C4-2B (cell line): ENCODE measurements around the gene GRID1.

Source experiments
- H3K27ac ChIP-seq: fragments of 450-650 bp; 2 replicates; pipeline ENCODE4 v1.5.1; 2017
- ZFX ChIP-seq: fragments of 450-650 bp; IDR thresholded peaks from 2 replicates; pipeline ENCODE4 v1.6.1; 2017
- TF ChIP-seq, protein P1 (sequence below): fragments of 450-650 bp; conservative IDR thresholded peaks from 2 replicates; pipeline ENCODE4 v1.5.1; 2017; ENCODE audit warnings: mild to moderate bottlenecking

GRID1 gene

DNA sequence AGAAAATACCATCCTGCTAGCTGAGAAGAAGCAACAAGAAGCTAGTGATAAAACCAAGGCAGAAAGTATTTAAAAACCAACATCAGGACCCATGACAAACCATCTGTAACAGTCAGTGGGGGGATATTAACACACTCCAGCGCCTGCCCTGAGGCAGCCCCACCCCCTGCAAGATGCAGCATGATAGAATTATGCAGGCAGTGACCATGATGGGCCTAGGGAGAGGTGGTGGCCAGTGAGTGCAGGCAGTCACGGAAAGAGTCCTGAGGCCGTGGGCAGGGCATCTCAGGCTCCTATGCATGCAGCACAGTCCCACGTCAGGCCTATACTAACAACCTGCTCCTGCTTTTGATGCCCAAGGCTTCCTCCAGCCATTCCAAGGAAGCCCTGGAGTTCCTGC lies 686.9 kb downstream of the GRID1 start:
- no peak overlapping the region for H3K27ac ChIP-seq
- no peak for TF ChIP-seq ZFX
- TF ChIP-seq, protein P1, sequence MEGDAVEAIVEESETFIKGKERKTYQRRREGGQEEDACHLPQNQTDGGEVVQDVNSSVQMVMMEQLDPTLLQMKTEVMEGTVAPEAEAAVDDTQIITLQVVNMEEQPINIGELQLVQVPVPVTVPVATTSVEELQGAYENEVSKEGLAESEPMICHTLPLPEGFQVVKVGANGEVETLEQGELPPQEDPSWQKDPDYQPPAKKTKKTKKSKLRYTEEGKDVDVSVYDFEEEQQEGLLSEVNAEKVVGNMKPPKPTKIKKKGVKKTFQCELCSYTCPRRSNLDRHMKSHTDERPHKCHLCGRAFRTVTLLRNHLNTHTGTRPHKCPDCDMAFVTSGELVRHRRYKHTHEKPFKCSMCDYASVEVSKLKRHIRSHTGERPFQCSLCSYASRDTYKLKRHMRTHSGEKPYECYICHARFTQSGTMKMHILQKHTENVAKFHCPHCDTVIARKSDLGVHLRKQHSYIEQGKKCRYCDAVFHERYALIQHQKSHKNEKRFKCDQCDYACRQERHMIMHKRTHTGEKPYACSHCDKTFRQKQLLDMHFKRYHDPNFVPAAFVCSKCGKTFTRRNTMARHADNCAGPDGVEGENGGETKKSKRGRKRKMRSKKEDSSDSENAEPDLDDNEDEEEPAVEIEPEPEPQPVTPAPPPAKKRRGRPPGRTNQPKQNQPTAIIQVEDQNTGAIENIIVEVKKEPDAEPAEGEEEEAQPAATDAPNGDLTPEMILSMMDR = no peak

DNA sequence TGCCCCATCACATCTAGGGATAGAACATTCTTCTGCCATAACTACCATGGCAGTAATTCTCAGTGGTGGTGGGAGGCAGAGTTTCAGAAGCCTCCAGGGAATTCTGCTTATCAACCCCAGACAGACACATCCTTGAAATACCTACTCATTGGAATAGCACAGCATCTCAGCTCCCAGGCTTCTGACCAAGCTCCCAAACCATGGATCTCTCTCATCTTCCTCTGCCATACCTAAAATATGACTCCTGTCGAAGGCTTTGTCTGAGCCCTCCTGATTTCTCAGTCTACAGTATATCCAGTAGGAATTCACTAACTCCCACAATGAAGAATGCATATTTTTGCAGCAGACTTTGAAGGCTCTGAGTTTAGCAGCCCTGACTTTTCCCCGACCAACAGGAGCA lies 687.5 kb downstream of the GRID1 start:
- no peak for TF ChIP-seq ZFX
- TF ChIP-seq, protein P1 = no peak
- no peak overlapping the region for H3K27ac ChIP-seq

DNA sequence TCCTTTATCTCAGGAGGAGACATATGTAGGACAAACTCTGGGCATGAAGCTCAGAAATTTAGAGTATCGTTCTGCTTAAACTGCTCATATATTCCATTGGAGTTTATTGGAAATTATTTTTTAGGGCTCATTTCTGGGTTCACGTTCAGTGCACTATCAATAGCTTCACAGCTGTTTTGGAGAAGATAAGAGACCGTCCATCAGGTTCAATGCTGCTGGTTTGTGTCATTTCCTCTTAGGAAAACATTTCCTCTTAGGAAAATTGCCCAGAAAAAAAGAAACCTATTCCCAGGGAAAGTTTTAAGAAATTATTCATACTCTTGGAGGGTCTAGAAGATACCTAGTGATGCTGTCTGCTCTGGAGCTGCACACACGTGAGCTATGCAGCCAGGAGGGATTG lies 691.7 kb downstream of the GRID1 start:
- TF ChIP-seq ZFX = no peak
- TF ChIP-seq, protein P1 = no peak
- H3K27ac ChIP-seq = no peak overlapping the region

DNA sequence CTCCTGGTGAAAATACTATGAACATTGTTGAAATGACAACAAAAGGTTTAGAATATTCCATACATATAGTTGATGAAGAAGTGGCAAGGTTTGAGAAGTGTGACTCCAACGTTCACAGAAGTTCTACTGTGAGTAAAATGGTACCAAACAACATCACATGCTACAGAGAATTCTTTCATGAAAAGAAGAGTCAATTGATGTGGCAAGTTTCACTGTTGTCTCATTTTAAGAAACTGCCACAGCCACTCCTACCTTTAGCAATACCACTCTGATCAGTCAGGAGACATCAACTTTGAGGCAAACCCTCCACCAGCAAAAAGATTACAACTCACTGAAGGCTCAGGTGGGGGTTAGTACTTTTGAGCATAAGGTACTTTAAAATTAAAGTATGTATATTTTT lies 693.3 kb downstream of the GRID1 start:
- TF ChIP-seq, protein P1 = no peak
- TF ChIP-seq ZFX = no peak
- H3K27ac ChIP-seq = no peak overlapping the region

DNA sequence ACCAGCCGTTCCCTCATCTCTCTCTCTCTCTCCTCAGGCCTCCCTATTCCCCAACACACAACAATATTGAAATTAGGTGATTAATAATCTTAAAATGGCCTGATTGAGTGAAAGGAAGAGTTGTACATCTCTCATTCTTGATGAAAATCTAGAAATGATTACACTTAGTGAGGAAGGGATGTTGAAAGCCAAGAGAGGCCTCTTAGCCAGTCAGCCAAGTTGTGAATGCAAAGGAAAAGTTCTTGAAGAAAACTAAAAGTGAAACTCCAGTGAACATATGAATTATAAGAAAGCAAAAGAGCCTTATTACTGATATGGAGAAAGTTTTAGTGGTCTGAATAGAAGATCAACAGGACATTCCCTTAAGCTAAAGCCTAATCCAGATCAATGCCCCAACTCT lies 695.1 kb downstream of the GRID1 start:
- no peak overlapping the region for H3K27ac ChIP-seq
- TF ChIP-seq, protein P1 = no peak
- no peak for TF ChIP-seq ZFX

DNA sequence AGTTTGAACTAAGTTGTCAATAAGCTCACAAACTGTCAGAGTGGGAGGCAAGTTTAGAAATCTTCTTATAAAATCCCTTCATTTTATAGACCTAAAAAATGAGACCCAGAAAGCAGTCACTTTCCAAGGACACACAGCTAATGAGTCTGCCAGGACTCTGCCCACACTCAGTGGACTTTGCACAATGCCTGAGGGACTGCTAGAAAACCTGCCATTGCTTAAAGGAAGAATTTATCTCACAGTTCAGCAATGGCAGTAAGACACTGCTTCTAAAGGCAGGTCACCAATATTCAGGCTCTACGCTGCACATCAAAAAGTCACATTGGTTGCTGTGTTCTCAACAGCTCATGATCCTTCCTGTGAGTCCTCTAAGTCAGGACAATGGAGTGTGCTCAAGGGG lies 698.1 kb downstream of the GRID1 start:
- no peak overlapping the region for H3K27ac ChIP-seq
- no peak for TF ChIP-seq ZFX
- TF ChIP-seq, protein P1 = no peak

DNA sequence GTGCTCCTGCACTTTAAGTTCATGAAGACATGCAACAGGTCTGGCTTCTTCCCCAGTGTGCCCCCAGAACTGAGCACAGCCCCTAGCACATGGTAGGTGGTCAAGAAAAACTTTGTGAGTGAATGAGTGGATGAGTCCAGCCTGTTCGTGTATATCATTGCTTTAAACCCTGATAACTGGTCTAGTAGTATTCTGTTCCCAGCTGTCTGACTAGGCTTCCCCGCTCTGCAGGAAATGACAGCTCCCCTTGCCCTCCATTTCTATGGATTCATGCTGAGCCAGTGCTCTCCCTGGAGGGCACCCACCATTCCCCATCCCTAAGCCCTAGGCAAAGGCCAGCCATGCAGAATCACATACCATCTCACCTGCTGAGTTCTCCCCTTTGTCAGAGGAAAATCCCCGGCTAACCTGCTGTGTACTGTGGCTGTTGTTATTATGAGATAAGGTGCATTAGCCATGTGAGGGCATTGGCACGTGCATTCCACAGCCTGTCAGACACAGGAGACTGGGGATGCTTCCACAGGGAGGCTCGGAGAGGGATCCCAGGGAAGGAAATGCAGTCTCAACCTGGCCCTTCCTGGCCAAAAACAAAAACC lies 698.9 kb downstream of the GRID1 start:
- H3K27ac ChIP-seq = no peak overlapping the region
- TF ChIP-seq, protein P1 = no peak
- no peak for TF ChIP-seq ZFX
